ENCODE measurements around the gene PREP. TPM values are rescaled to one million over a fixed set of nuclear protein-coding genes. Genes with fewer than 3 reads are reported as not detected.

The PREP gene
- total and polyA plus RNA-seq, 2 of the 8 experiments (the other 6 are each of a cell fraction or from before 2014, with no cell fraction given) = 26.8 to 70.0 TPM

DNA sequence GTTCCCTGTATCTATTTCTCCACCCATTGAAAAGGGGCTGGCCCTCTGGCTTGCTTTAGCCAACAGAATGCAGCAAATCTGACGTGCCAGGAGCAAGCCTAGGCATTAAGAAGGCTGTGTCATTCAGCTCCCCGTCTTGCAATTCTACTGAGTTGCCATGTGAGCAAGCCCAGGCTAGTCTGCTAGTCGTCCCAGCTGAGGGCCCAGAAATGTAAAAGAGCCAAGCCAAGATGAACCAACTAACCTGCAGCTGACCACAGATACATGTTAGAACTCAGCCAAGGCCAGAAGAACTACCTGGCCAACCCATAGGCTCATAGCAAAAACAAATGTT lies 30.1 kb downstream of the PREP start (continued):
- TF ChIP-seq, protein P1, sequence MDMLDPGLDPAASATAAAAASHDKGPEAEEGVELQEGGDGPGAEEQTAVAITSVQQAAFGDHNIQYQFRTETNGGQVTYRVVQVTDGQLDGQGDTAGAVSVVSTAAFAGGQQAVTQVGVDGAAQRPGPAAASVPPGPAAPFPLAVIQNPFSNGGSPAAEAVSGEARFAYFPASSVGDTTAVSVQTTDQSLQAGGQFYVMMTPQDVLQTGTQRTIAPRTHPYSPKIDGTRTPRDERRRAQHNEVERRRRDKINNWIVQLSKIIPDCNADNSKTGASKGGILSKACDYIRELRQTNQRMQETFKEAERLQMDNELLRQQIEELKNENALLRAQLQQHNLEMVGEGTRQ (IDR thresholded peaks at IDR 0.05; ENCODE audit: low read length) = no peak
- no peak for TF ChIP-seq POLR2A (IDR thresholded peaks at IDR 0.05; ENCODE audit: control extremely low read depth in 1 of 2, low read depth in 2 of 2, low read length in 2 of 2)

Data from H1 (cell line).